Retinal pigment epithelial cell (primary cell): Measurements from ENCODE around the gene MGP.
A peak's percentile ranks its signal among the peaks of the same experiment; 100 is the strongest.

Experiments used
- DNase-seq: peaks from one replicate; pipeline ENCODE4 v3.0.0-alpha.2; 2010; ENCODE audit warnings: low read depth
- H3K4me3 ChIP-seq: 2 replicates; pipeline ENCODE4 v1.5.1; 2011; ENCODE audit warnings: mild to moderate bottlenecking, low read length, control low read depth, moderate library complexity
- TF ChIP-seq, protein P1 (sequence below): conservative IDR thresholded peaks from 2 replicates; pipeline ENCODE4 v1.5.1; 2011; ENCODE audit warnings: low read depth, low read length, control low read depth, inconsistent platforms

Gene MGP

DNA sequence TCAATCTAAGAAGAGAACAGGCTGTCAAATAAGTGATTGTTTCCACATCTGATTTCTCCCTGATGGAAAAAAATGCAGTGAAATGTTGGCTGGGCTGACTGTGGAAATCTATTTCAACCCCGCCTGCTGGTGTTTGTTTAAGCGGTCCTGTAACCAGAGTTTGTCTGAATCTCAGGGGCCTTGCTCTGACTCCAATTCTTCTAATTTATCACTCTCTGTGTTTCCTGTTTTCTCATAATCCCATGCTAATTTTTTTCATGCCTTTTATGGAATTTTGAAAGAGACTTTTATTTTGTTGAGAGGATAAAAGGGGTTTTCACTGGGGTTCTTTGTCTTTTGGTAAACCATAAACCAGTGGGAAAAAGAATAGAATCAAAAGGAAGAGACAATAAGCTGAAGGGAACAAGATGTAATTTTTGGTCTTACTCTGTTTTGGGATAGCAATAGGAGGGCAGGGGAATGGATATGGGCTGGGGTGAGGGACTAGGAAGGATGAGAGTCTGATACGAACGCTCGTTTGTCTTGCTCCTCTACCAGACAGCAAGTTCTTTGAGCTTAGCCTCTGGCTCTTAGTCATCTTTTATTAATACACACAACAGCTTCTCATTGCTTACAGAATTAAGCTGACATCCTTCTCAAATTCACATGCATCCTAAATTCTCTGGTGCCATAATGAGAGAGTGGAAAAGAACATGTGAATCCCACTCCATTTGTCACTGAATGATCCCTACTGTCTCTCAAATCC lies 8.0 kb upstream of the MGP start:
- H3K4me3 ChIP-seq, result no peak overlapping the region
- TF ChIP-seq, protein P1, sequence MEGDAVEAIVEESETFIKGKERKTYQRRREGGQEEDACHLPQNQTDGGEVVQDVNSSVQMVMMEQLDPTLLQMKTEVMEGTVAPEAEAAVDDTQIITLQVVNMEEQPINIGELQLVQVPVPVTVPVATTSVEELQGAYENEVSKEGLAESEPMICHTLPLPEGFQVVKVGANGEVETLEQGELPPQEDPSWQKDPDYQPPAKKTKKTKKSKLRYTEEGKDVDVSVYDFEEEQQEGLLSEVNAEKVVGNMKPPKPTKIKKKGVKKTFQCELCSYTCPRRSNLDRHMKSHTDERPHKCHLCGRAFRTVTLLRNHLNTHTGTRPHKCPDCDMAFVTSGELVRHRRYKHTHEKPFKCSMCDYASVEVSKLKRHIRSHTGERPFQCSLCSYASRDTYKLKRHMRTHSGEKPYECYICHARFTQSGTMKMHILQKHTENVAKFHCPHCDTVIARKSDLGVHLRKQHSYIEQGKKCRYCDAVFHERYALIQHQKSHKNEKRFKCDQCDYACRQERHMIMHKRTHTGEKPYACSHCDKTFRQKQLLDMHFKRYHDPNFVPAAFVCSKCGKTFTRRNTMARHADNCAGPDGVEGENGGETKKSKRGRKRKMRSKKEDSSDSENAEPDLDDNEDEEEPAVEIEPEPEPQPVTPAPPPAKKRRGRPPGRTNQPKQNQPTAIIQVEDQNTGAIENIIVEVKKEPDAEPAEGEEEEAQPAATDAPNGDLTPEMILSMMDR, result no peak
- no peak for DNase-seq

DNA sequence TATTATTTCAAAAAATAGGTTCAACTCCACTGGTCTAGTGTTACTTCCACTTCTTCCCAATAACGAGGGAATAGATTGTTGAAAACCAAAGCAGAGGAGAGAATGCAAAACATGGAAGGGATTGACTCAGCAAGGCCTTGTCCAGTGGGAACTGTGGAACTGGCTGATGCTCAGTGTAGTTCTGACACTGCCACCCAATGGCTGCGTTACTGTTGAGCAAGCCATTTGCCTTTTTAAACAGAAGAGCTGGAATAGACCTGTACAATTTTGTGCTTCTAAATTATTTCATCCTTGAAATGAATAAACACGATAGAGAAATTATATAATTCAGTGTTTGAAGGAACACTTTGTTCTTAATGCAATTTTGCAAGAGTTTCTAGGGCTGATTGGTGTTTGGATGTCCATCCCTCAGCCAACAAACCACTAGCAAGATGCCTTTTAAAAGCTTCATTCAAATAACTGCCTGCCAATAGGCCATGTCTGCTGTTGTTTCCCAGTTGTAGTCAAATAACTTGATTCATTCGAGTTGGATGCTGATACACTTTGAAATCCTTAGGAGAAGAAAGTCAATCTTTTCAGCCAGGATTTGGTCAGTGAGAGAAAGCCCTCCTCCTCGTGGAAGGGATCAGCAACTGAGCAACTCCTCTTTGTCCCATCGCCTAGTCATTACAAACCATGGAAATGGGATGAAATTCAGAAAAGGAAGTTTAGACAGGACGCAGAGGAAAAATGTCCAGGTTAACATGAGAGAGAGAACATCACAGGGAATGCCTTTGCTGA lies 7.3 kb upstream of the MGP start:
- TF ChIP-seq, protein P1, result no peak
- no peak overlapping the region for H3K4me3 ChIP-seq
- no peak for DNase-seq

DNA sequence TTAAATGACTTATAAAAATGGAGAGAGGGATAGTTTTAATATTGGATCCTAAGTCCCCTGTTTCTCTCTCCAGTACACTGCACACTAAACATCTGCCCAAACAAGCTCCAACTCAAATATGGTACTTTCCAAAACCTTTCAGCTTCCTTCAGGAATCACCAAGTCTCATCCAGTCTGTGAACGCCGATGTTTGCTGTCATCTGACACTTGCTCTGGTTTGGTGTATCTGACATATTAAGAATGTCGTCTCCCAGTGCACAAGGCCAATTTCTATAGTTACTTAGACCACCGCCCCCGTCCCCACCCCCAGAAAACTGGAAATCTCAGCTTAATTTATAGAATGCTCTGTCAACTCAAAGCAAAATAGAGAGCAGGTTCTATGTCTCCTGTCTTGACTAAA lies 5.0 kb upstream of the MGP start:
- TF ChIP-seq, protein P1, result no peak
- H3K4me3 ChIP-seq, result no peak overlapping the region
- no peak for DNase-seq

GRCh38 chr12:14886271-14886670 lies 617 bp upstream of the MGP start:
- no peak overlapping the region for H3K4me3 ChIP-seq
- TF ChIP-seq, protein P1, result no peak
- no peak for DNase-seq

DNA sequence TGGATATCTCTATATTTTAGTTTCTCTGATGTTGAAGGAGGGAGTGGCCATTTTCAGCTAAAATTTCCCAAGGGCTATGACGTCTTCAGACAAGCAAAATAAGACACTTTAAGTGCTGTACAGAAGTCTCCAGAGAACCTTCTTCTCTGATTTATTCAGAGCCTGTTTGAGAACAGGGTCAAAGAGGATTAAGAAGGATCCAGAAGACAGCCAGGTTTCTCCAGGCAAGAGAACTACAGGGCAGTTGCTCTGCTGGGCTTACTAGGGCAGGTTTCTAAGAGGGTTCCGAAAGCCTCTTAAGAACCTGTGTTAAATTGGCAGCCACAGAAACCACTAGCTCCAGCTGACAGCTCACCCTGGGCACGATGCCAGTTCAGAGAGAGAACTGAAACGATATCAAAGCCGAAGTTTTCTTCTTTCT lies 1.2 kb downstream of the MGP start:
- no peak overlapping the region for H3K4me3 ChIP-seq
- TF ChIP-seq, protein P1, result no peak
- DNase-seq, result peak; percentile 76

DNA sequence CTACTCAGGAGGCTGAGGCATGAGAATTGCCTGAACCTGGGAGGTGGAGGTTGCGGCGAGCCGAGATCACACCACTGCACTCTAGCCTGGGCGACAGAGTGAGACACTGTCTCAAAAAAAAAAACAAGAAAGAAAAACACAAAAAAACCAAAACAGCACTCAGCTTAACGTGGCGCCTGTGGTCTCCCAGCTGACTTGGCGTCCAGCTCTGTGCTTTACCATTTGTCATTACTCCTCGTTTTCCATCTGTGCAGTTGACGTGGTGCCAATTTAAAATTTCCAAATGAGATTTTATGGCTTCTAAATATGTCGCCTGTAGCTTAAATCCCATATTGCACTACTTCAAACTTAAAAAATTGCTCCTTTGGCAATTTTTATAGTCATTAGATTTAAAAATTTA lies 2.0 kb downstream of the MGP start:
- H3K4me3 ChIP-seq, result no peak overlapping the region
- TF ChIP-seq, protein P1, result no peak
- DNase-seq, result no peak
